HEK293 (cell line): Measurements from ENCODE around the gene CALCOCO1.

Source experiments
- CTCF ChIA-PET: fragments of 350-600 bp; formaldehyde crosslinking; extraction: SDS; loops from one replicate; lab custom pipeline; 2021; ENCODE audit warnings: antibody characterized with exemption; lab: Yijun Ruan, JAX
- POLR2A ChIA-PET: fragments of 300-600 bp; formaldehyde crosslinking; extraction: SDS; loops from one replicate; lab custom pipeline; 2020; ENCODE audit warnings: antibody characterized with exemption, inconsistent platforms; lab: Yijun Ruan, JAX
- H3K27ac ChIP-seq: fragments of 200-500 bp; sonication (Bioruptor generic); 2 replicates; pipeline ENCODE4 v1.5.1; 2014; ENCODE audit warnings: low read depth, low read length, control low read depth, inconsistent platforms; ENCODE audit errors: extremely low read depth
- H3K36me3 ChIP-seq, 2 experiments: fragments of 200-500 bp in 1 of 2; sonication (Bioruptor generic) in 1 of 2; 1 replicate in 1 of 2; 2 replicates in 1 of 2; pipeline ENCODE4 v1.5.1; 2014 to 2017; ENCODE audit warnings: inconsistent platforms in 2 of 2, low read length in 2 of 2; ENCODE audit not compliant: control insufficient read depth in 2 of 2, insufficient read depth in 1 of 2
- H3K4me1 ChIP-seq: fragments of 200-500 bp; sonication (Bioruptor generic); 2 replicates; pipeline ENCODE4 v1.5.1; 2014; ENCODE audit warnings: mild to moderate bottlenecking, low read length, inconsistent platforms; ENCODE audit not compliant: control insufficient read depth, insufficient read depth
- H3K4me3 ChIP-seq: 2 replicates; pipeline ENCODE4 v1.5.1; 2011; ENCODE audit warnings: low read depth, mild to moderate bottlenecking, control low read depth, low read length, moderate library complexity
- H3K9me3 ChIP-seq: fragments of 200-500 bp; sonication (Bioruptor generic); 2 replicates; pipeline ENCODE4 v1.5.1; 2014; ENCODE audit warnings: low read depth, low read length, inconsistent platforms; ENCODE audit not compliant: control insufficient read depth, insufficient read depth
- IKZF3 ChIP-seq: fragments of 450-650 bp; IDR thresholded peaks from 2 replicates; pipeline ENCODE4 v1.5.0; 2018; ENCODE audit warnings: missing biosample characterization, mild to moderate bottlenecking, missing genetic modification characterization, moderate library complexity
- KLF8 ChIP-seq: fragments of 450-650 bp; formaldehyde crosslinking; IDR thresholded peaks from 2 replicates; pipeline ENCODE4 v1.5.1; 2016; ENCODE audit warnings: missing biosample characterization, missing genetic modification characterization
- MZF1 ChIP-seq: fragments of 450-650 bp; formaldehyde crosslinking; IDR thresholded peaks from 2 replicates; pipeline ENCODE4 v1.5.1; 2017; ENCODE audit warnings: missing biosample characterization, missing genetic modification characterization, borderline replicate concordance
- PRDM1 ChIP-seq: fragments of 450-650 bp; formaldehyde crosslinking; IDR thresholded peaks from 2 replicates; pipeline ENCODE4; 2016; ENCODE audit warnings: missing biosample characterization, missing genetic modification characterization
- PRDM6 ChIP-seq: fragments of 450-650 bp; formaldehyde crosslinking; IDR thresholded peaks from 2 replicates; pipeline ENCODE4 v1.5.1; 2017; ENCODE audit warnings: missing biosample characterization, missing genetic modification characterization
- SCRT2 ChIP-seq: fragments of 450-650 bp; formaldehyde crosslinking; IDR thresholded peaks from 2 replicates; pipeline ENCODE4 v1.5.1; 2016; ENCODE audit warnings: missing biosample characterization, missing genetic modification characterization
- ZBTB10 ChIP-seq: fragments of 450-650 bp; formaldehyde crosslinking; IDR thresholded peaks from 2 replicates; pipeline ENCODE4 v1.5.1; 2016; ENCODE audit warnings: missing biosample characterization, missing genetic modification characterization
- ZBTB11 ChIP-seq: fragments of 450-650 bp; formaldehyde crosslinking; conservative IDR thresholded peaks from 2 replicates; pipeline ENCODE4 v1.5.1; 2016; ENCODE audit warnings: low read depth, missing biosample characterization, missing genetic modification characterization
- ZBTB17 ChIP-seq: fragments of 450-650 bp; formaldehyde crosslinking; IDR thresholded peaks from 2 replicates; pipeline ENCODE4 v1.5.1; 2016; ENCODE audit warnings: missing biosample characterization, missing genetic modification characterization
- ZBTB20 ChIP-seq: fragments of 450-650 bp; formaldehyde crosslinking; IDR thresholded peaks from 2 replicates; pipeline ENCODE4 v1.5.1; 2016; ENCODE audit warnings: missing biosample characterization, missing genetic modification characterization
- ZBTB48 ChIP-seq: fragments of 450-650 bp; formaldehyde crosslinking; IDR thresholded peaks from 2 replicates; pipeline ENCODE4 v1.5.1; 2016; ENCODE audit warnings: missing biosample characterization, missing genetic modification characterization
- ZNF335 ChIP-seq: fragments of 450-650 bp; formaldehyde crosslinking; conservative IDR thresholded peaks from 2 replicates; pipeline ENCODE4 v1.5.1; 2016; ENCODE audit warnings: missing biosample characterization, missing genetic modification characterization
- ZNF580 ChIP-seq: fragments of 450-650 bp; formaldehyde crosslinking; IDR thresholded peaks from 2 replicates; pipeline ENCODE4 v1.5.1; 2016; ENCODE audit warnings: missing biosample characterization, missing genetic modification characterization
- ZNF600 ChIP-seq: fragments of 450-650 bp; formaldehyde crosslinking; IDR thresholded peaks from 2 replicates; pipeline ENCODE4 v1.5.1; 2016; ENCODE audit warnings: missing biosample characterization, missing genetic modification characterization
- ZNF660 ChIP-seq: fragments of 450-650 bp; IDR thresholded peaks from 2 replicates; pipeline ENCODE4 v1.5.1; 2018; ENCODE audit warnings: missing biosample characterization, mild to moderate bottlenecking, missing genetic modification characterization
- ZSCAN30 ChIP-seq: fragments of 450-650 bp; IDR thresholded peaks from 2 replicates; pipeline ENCODE4 v1.5.1; 2018; ENCODE audit warnings: missing biosample characterization, mild to moderate bottlenecking, missing genetic modification characterization, moderate library complexity
- TF ChIP-seq, protein P1 (sequence below): fragments of 450-650 bp; formaldehyde crosslinking; IDR thresholded peaks from 2 replicates; pipeline ENCODE4 v1.5.1; 2016; ENCODE audit warnings: missing biosample characterization, missing genetic modification characterization

Gene CALCOCO1

GRCh38 chr12:53659571-53659981 is 67.7 kb downstream of the CALCOCO1 start:
- H3K9me3 ChIP-seq = no peaks in the 10 kb centered on the region
- POLR2A ChIA-PET = interaction anchor here (0.6 to 2.0 kb wide), 4 partner anchors 8 to 629 kb away, joined by 4 to 10 read pairs (median 4); partner anchors contain the start of gene ATP5MC2
- peaks cover 20% of the 10 kb centered on the region for H3K4me1 ChIP-seq
- no peak overlapping the region for H3K4me3 ChIP-seq
- CTCF ChIA-PET = interaction anchor here (0.5 kb wide), 1 partner anchor 13 kb away, joined by 4 read pairs; no protein-coding TSS in a partner anchor
- no peak for TF ChIP-seq ZNF660 (tag by site-specific recombination)
- TF ChIP-seq ZNF335 = peak; percentile 49
- TF ChIP-seq PRDM1 = 0 out of 2 replicates have a peak, but pooled peaks have one; percentile 2
- peaks cover 11 to 15% of the 10 kb centered on the region in 2 experiments for H3K36me3 ChIP-seq
- peak overlapping the region; percentile 92 for H3K27ac ChIP-seq

DNA sequence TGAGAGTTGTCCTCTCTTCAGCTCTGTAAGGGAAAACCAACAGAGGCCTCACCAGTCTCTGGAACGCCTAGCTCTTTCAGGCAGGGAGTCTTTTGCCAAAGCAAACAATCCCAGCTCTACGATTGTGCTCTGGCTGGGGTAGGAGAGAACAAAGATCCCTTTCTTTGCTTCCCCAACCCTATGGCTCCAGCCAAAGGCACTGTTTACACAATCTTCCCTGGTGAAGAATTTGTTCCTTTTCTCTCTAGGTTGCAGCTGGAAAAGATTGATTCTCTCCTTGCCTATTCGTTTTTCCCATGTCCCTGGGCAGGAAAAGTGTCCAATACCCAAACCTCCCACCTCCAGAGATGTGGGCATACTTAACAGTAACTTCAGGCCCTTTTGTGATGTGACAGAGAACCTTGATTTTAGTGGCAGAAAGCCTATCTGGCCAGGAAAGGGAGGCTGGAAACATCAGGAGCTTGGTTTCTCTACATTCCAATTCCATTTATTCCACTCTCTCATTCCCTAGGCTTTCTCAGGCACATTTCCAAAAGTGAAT is 68.2 kb downstream of the CALCOCO1 start:
- no peak for TF ChIP-seq ZBTB10
- 0 out of 2 replicates have a peak, but pooled peaks have one; percentile 28 for TF ChIP-seq ZBTB20 (tag by site-specific recombination)
- peak; percentile 95 for TF ChIP-seq MZF1
- no peak for TF ChIP-seq ZBTB11 (tag by site-specific recombination)
- TF ChIP-seq ZNF600 (tag by site-specific recombination) = peak; percentile 76
- peak; percentile 35; the same call in 1 of the 2 replicates for TF ChIP-seq ZNF335
- no peak for TF ChIP-seq SCRT2 (tag by site-specific recombination)
- peak; percentile 35; the same call in 1 of the 2 replicates for TF ChIP-seq IKZF3 (tag by site-specific recombination)
- no peak for TF ChIP-seq KLF8
- 0 out of 2 replicates have a peak, but pooled peaks have one; percentile 23 for TF ChIP-seq ZSCAN30 (tag by site-specific recombination)
- TF ChIP-seq, protein P1, sequence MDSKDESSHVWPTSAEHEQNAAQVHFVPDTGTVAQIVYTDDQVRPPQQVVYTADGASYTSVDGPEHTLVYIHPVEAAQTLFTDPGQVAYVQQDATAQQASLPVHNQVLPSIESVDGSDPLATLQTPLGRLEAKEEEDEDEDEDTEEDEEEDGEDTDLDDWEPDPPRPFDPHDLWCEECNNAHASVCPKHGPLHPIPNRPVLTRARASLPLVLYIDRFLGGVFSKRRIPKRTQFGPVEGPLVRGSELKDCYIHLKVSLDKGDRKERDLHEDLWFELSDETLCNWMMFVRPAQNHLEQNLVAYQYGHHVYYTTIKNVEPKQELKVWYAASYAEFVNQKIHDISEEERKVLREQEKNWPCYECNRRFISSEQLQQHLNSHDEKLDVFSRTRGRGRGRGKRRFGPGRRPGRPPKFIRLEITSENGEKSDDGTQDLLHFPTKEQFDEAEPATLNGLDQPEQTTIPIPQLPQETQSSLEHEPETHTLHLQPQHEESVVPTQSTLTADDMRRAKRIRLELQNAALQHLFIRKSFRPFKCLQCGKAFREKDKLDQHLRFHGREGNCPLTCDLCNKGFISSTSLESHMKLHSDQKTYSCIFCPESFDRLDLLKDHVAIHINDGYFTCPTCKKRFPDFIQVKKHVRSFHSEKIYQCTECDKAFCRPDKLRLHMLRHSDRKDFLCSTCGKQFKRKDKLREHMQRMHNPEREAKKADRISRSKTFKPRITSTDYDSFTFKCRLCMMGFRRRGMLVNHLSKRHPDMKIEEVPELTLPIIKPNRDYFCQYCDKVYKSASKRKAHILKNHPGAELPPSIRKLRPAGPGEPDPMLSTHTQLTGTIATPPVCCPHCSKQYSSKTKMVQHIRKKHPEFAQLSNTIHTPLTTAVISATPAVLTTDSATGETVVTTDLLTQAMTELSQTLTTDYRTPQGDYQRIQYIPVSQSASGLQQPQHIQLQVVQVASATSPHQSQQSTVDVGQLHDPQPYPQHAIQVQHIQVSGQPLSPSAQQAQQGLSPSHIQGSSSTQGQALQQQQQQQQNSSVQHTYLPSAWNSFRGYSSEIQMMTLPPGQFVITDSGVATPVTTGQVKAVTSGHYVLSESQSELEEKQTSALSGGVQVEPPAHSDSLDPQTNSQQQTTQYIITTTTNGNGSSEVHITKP (tag by site-specific recombination) = peak; percentile 73
- TF ChIP-seq ZBTB48 (tag by site-specific recombination) = peak; percentile 87
- TF ChIP-seq PRDM6 (tag by site-specific recombination) = peak; percentile 72
- peak; percentile 87 for TF ChIP-seq PRDM1
- TF ChIP-seq ZBTB17 (tag by site-specific recombination) = peak; percentile 95
- 0 out of 2 replicates have a peak, but pooled peaks have one; percentile 26 for TF ChIP-seq ZNF580 (tag by site-specific recombination)
- no peak overlapping the region for H3K4me3 ChIP-seq
- H3K27ac ChIP-seq = peak overlapping the region; percentile 92
- ChIA-PET CTCF (interaction anchor here (0.7 to 0.8 kb wide), 2 partner anchors 36 to 88 kb away, joined by 3 read pairs; no protein-coding TSS in a partner anchor), POLR2A (interaction anchor here (0.6 to 2.0 kb wide), 4 partner anchors 8 to 630 kb away, joined by 4 to 10 read pairs (median 4); partner anchors contain the start of gene ATP5MC2)
- peaks cover 20% of the 10 kb centered on the region for H3K4me1 ChIP-seq
- no peaks in the 10 kb centered on the region for H3K9me3 ChIP-seq
- H3K36me3 ChIP-seq = peaks cover 8 to 10% of the 10 kb centered on the region in 2 experiments; a peak in 2 of 3 replicates
